Activated CD4-positive, alpha-beta T cell treated with anti-CD3 and anti-CD28 coated beads, Interleukin-10, Interleukin-2, amounts not matched to agents 100 ng/mL and 50 ng/mL, durations not matched to agents 16 hours and 8 hours (primary cell): ENCODE data around the gene TMEM18.

Source experiments
- DNase-seq: peaks from one replicate; pipeline ENCODE4 v3.0.0-alpha.2; 2020

TMEM18 gene

GRCh38 chr2:671787-672605 lies 5.2 kb downstream of the TMEM18 start:
- no peak for DNase-seq

- DNase-seq, result no peak
These were observed 6.1 kb downstream of the TMEM18 start for GRCh38 chr2:671072-671471.

DNA sequence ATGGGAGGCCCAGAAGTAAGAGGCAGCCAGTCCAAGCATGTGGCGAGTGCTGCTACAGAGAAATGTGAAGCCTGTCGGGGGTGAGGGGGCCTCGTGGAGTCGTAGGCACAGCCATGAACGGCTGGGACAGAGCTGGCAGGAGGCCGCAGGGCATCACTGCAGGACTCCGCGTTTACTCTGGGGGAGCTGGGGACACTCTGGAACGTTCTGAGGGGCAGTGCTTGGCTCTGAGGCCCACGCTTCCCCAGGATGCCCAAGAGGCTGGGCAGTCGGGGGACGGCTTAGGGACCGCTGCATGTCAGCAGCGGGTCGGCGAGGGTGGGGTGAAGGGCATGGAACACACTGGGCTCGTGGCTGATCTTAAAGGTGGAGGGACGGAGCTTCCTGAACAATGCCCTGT lies 6.6 kb downstream of the TMEM18 start:
- DNase-seq, result no peak

DNA sequence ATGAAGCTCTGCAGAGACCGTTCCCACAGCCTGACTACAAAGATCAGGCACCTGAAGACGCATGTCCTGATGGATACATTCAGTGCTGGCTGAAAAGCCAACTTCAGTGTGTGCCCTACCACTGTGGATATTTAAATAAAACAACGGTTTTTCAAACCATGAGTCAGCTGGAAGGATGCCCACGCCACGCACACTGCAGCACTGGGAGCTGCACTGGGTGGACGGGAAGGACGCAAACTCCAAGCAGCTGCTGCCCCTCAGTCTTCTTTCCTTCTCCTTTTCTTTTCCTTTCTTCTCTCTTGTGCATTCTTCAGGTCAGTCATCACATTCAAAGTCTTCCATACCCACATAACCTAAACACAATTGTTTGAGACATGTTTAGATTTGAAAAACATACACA lies 7.9 kb downstream of the TMEM18 start:
- no peak for DNase-seq

DNA sequence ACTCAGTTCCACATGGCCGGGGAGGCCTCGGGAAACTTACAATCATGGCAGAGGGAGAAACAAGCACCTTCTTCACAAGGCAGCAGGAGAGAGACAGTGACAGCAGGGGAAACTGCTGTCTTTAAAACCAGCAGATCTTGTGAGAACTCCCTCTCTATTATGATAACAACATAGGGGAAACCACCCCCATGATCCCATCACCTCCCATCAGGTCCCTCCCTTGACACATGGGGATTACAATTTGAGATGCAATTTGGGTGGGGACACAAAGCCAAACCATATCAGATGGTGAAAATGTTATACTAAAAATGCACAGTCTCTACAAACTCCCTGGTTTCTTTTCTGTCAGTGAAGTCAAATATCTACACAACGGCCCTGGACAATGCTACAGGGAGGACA lies 9.2 kb downstream of the TMEM18 start:
- DNase-seq, result no peak

GRCh38 chr2:667332-667999 lies 9.7 kb downstream of the TMEM18 start:
- DNase-seq, result peak; percentile 45

DNA sequence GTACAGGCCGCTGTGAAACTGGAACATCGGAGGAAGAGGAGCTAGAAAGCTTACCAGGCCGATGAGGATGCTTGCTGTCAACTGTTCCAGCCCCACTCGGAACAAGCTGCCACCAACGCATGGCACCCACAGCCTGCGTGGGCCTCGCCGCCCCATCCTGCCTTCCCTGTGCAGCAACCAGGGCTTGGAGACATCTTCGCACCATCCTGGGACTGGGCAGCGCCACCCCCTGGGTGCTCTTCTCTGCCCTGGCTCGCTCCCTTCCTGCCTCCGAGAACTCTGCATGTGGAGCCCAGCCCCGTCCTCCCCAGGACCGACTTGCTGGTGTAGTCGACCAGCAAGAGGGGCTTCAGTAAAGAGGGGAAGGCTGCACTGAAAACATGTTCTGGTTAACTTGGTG lies 10.8 kb downstream of the TMEM18 start:
- no peak for DNase-seq

DNA sequence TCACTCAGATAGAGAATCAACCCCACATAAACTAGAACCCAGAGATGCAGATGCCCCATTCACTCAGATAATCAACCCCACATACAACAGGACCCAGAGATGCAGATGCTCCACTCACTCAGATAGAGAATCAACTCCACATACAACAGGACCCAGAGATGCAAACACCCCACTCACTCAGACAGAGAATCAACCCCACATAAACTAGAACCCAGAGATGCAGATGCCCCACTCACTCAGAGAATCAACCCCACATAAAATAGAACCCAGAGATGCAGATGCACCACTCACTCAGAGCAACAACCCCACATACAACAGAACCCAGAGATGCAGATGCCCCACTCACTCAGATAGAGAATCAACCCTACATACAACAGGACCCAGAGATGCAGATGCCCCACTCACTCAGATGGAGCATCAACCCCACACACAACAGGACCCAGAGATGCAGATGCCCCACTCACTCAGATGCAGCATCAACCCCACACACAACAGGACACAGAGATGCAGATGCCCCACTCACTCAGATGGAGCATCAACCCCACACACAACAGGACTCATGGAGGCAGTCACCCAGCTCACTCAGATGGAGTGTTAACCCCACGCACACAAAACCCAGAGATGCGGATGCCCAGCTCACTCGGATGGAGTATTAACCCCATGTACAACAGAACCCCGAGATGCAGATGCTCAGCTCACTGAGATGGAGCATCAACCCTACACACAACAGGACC lies 11.7 kb downstream of the TMEM18 start:
- DNase-seq, result no peak

GRCh38 chr2:664063-664462 lies 13.1 kb downstream of the TMEM18 start:
- DNase-seq, result no peak

DNA sequence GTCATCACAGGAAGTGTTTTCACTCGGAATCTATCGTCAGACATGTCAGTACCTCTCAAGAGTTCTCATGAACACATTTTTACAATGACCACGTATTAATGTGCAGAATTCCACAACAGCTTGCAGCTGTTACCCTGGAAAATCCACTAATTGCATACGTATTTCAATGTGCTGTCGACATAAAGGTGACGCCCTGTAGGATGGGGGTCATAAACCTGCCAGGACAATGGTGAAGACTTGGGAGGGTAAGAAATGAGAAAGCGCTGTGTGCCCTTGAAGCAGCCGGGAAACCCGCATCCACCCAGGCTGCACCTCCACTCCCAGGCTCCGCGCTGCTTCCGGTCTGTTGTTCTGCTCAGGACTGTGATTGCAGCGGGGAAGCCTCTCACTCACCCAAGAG lies 14.0 kb downstream of the TMEM18 start:
- DNase-seq, result no peak

DNA sequence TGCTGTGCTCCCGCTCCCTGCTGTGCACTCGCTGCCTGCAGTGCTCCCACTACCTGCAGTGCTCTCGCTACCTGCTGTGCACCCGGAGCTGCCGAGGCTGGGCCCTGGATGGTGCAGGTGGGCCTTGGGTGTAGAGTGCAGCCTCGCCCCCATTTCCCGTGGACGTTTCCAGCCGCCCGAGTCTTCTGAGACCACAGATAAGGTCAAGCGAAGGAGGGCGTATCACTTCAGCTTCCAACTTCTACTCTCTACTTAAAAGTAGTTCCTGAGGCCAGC lies 15.9 kb downstream of the TMEM18 start:
- no peak for DNase-seq

GRCh38 chr2:660586-661359 lies 16.4 kb downstream of the TMEM18 start:
- no peak for DNase-seq

GRCh38 chr2:660029-660428 lies 17.2 kb downstream of the TMEM18 start:
- no peak for DNase-seq

DNA sequence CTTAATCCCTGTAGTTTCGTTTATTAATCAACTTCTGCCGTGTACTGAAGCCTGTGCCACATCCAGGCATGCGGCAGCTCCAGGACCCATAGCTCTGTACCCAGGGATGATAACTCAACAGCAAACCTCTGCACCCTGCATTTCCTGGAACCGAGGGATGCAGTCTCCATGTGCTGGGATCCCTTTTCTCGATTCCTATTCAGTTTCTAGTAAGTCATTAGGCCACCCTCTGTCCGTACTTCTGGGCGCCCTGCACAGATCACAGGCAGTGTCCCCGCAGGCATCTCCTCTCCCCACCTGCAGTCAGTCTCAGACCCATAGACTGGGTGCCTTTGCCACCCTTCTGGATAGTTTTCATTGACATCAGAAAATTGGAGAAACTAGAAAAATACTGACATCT lies 18.8 kb downstream of the TMEM18 start:
- DNase-seq, result no peak

DNA sequence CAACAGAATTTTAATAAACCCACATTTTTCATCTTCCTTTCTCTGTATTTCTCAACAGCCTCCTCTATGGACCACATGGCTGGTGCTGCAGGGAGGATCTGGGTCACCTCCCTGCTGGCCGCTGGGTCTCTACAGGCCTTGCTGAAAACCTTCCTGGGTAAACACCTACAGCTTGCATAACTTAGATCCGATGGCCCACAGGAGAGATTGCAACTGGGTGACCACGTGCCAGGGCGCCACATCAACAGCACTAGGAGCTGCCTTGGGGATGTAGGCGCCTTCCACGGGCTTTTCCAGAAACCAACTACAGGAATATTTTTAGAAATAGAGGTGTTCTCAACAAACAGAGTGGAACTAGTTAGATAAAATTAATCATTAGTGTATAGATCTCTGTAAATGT lies 19.4 kb downstream of the TMEM18 start:
- no peak for DNase-seq

GRCh38 chr2:656676-657075 lies 20.5 kb downstream of the TMEM18 start:
- DNase-seq, result no peak

DNA sequence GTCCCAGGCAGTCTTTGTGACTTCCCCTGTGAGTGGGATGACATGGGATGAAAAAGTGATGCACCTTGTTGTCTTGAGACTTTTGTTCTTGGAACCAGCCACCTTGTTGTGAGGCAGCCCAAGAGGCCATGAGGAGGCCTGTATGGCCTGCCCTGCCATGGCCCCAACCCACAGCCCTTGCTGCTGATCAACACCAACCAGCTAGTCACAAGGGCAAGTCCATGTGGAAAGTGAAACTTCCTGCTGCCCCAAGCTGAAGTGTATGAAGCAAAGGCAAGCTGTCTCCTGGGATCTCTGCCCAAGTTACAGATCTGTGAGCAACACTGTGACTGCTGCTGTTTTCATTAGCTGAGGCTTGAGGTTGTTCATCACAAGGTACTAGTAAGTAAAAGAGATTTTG lies 21.6 kb downstream of the TMEM18 start:
- DNase-seq, result no peak

- no peak for DNase-seq
These were observed 22.3 kb downstream of the TMEM18 start for GRCh38 chr2:654896-655295.

GRCh38 chr2:653645-654425 lies 23.4 kb downstream of the TMEM18 start:
- DNase-seq, result no peak

- DNase-seq, result no peak
These were observed 24.2 kb downstream of the TMEM18 start for GRCh38 chr2:652881-653480.

GRCh38 chr2:651951-652373 lies 25.2 kb downstream of the TMEM18 start:
- no peak for DNase-seq
